ENCODE data around the gene APBB2. TPM values are rescaled to one million over a fixed set of nuclear protein-coding genes. Genes with fewer than 3 reads are reported as not detected.

APBB2 gene
- total and polyA plus RNA-seq, 5 experiments from 2014 or later = 0.44 to 1.9 TPM; not detected in 3

DNA sequence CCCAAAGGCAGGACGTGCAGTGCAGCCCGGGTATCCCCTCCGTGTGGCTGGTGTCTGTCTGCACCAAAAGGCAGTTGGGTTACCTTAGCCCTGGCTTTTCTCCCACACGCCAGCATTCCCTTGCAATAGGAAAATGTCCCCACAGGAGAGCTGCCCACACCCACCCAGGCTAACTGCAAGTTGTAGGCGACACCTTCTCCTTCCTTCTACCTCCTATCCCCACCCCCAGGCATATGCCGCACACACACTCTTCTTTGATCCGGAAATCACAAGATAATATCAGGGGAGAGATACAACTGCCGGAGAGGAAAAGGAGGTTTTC is 444 bp upstream of the APBB2 start:
- Mint-ChIP-seq H3K4me1 (peaks cover 8 to 31% (median 27%) of the 10 kb centered on the region in 4 donors), H3K36me3 (peaks cover 0 to 4% (median 3%) of the 10 kb centered on the region in 3 donors), H3K9me3 (peaks cover 0 to 3% (median 0%) of the 10 kb centered on the region in 9 donors), H3K27ac (no peak overlapping the region), H3K27me3 (peaks cover 32 to 81% (median 58%) of the 10 kb centered on the region in 5 donors), H3K4me3 (peak overlapping the region; percentile 4 to 84 (median 71))
- ATAC-seq (no peak), DNase-seq (no peak)
- POLR2A ChIA-PET = no interaction called here

DNA sequence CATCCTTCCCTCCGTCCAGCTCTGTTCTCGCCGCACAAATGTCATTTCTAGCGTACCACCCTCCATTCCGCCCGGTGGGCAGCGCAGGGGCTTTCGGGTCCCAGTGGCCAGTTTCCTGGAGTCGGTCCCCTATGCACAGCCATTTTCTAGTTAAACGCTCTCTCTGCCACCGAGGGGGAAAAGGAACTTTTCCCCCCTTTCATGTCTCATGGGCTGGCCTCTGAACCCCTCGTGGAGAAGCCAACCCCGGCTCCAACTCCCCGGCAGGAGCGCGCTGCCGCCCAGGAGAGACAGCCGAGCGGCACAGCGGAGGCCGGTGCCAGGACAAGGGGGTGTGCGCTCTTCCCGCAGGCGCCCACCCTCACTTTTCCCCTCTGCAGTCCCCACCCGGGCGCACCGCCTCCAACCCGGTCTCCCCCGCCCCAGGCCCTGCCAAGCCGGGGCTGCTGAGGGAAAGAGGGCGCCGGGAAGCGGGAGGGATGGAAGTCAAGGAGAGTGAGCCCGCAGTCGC is 662 bp downstream of the APBB2 start:
- Mint-ChIP-seq H3K27me3 (peaks cover 29 to 81% (median 53%) of the 10 kb centered on the region in 5 donors), H3K4me1 (peaks cover 8 to 31% (median 27%) of the 10 kb centered on the region in 4 donors), H3K36me3 (peaks cover 0 to 4% (median 3%) of the 10 kb centered on the region in 3 donors), H3K4me3 (peak overlapping the region; percentile 14 to 75 (median 70)), H3K27ac (no peak overlapping the region), H3K9me3 (peaks cover 0 to 3% (median 0%) of the 10 kb centered on the region in 9 donors)
- ATAC-seq (no peak), DNase-seq (no peak)
- POLR2A ChIA-PET = no interaction called here

DNA sequence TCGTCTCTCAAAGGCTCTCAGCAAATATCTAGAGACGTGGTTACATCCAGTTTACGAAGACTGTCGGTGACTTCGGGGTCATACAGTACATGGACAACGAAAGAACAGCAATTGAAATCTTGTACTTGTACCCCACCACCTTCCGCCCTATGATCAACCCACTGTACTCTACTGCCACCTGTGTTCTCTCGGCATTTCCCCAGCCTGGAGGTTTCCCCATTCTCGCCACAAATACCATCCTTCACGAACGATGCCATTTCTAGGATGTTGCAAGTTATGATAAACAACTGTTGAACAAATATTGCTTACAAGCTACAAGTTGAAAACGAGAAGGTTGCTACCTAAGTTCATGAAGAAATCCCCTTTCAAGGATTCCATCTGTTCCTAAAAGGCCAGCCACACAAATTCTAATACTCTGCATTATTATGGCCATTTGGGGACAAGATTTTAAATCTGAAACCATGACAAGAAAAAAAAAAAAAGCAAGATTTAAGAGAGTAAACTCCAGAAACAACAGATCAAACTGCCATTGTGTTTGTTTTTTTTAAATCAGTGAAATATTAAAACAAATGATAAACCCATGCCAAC is 1.6 kb downstream of the APBB2 start:
- Mint-ChIP-seq H3K36me3 (peaks cover 0 to 7% (median 3%) of the 10 kb centered on the region in 3 donors), H3K4me1 (peaks cover 8 to 31% (median 27%) of the 10 kb centered on the region in 4 donors), H3K27me3 (peaks cover 32 to 86% (median 58%) of the 10 kb centered on the region in 5 donors), H3K9me3 (peaks cover 0 to 3% (median 0%) of the 10 kb centered on the region in 9 donors), H3K4me3 (peak overlapping the region in 6 of 10 donors; percentile 52 to 74 (median 72)), H3K27ac (no peak overlapping the region)
- POLR2A ChIA-PET = no interaction called here
- ATAC-seq = no peak
- no peak for DNase-seq

DNA sequence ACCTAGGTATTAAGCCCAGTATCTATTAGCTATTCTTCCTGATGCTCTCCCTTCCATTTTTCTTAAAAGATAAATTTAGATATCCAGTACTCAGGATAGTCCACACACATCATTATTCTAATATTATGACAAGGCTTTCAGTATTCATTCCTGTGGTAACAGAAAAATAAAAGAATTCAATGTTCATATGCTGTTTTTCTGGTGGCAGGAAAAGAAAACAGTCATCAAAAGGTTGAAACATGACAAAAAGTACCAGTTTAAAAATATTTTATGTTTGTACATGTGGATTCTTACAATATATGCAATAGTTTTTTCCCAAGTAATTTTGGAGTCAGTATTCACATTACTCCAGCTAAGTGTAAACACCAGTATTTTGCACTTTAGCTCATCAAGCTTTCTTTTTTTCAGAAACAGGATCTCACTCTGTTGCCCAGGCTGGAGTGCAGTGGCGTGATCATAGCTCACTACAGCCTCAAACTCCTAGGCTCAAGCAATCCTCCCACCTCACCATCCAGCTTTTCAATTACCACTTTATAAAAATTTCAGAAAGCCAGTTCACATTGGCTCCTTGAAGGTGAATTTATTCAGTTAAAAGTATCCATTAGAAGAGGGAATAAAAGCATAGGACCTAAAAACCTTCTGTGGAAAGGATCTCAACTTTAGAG is 2.3 kb downstream of the APBB2 start:
- Mint-ChIP-seq H3K36me3 (peaks cover 0 to 7% (median 3%) of the 10 kb centered on the region in 3 donors), H3K4me3 (peak overlapping the region in 3 of 10 donors; percentile 62 to 74 (median 70)), H3K4me1 (peaks cover 8 to 30% (median 27%) of the 10 kb centered on the region in 4 donors), H3K27me3 (peaks cover 30 to 84% (median 57%) of the 10 kb centered on the region in 5 donors), H3K27ac (no peak overlapping the region), H3K9me3 (peaks cover 0 to 3% (median 0%) of the 10 kb centered on the region in 9 donors)
- DNase-seq = no peak
- POLR2A ChIA-PET = no interaction called here
- ATAC-seq = no peak

DNA sequence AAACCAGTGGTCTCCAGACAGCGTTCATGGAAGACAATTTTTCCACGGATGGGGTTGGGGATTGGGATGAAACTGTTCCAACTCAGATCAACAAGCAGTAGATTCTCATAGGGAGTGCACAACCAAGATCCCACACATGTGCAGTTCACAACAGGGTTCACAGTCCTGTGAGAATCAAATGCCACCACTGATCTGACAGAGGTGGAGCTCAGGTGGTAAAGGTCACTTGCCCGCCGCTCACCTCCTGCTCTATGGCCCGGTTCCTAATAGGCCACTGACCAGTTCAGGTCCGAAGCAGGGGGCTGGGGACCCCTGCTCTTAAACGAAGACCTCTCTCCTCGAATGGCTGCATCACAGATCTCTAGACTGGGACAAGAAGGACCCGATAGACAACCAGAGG is 4.4 kb downstream of the APBB2 start:
- Mint-ChIP-seq H3K36me3 (peaks cover 0 to 3% (median 0%) of the 10 kb centered on the region in 3 donors), H3K27me3 (peaks cover 26 to 62% (median 42%) of the 10 kb centered on the region in 5 donors), H3K4me1 (peaks cover 0 to 13% (median 11%) of the 10 kb centered on the region in 4 donors), H3K27ac (no peak overlapping the region), H3K9me3 (peaks cover 0 to 3% (median 0%) of the 10 kb centered on the region in 9 donors), H3K4me3 (no peak overlapping the region)
- ATAC-seq = no peak
- POLR2A ChIA-PET = no interaction called here
- no peak for DNase-seq

DNA sequence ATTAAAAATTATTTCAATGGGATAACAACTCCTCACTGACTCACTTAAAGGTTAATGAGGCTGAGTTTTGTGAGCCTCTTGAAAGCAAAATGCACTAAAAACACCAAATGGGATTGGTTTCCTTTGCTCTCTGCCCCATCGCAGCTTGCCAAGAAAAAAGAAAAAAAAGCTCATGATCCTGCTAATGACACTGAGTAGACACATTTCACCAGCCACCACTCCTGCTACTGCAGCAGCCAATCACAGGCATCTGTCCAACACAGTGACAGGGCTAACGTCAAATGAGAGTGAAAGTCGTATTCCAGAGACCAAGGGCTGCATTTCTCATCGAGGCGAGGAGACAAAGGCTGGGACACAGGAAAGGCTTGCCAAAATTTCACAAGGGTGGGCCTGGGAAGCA is 5.2 kb downstream of the APBB2 start:
- Mint-ChIP-seq H3K9me3 (peaks cover 0 to 3% (median 0%) of the 10 kb centered on the region in 9 donors), H3K27ac (no peak overlapping the region), H3K27me3 (peaks cover 25 to 58% (median 40%) of the 10 kb centered on the region in 5 donors), H3K36me3 (peaks cover 0 to 3% (median 0%) of the 10 kb centered on the region in 3 donors), H3K4me1 (peaks cover 0 to 9% (median 7%) of the 10 kb centered on the region in 4 donors), H3K4me3 (no peak overlapping the region)
- ATAC-seq (no peak), DNase-seq (no peak)
- POLR2A ChIA-PET = no interaction called here

DNA sequence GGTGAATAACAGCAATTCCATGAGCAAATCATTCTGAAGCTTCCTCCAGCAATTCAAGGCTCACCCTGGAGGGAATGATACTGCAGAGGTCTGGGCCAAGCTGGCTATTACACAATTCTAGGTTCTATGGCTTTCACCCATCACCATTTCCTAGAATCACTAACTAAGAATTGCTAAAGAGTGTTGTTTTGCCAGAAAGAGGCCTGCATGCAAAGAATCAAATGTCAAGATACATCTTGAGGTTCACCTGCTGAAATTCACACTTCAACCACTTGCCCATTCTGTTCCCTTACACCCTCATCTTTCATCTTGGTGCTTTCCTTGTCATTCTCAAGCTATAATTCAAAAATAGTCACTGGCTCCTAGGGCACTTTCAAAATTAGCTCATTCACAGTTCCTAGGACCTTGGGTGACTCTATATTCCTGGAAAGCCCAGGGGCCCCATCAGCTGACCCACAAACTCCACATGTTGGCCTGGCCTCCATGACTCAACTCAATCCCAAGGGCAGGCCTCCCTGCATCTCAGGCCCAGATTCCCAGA is 7.0 kb downstream of the APBB2 start:
- Mint-ChIP-seq H3K9me3 (no peaks in the 10 kb centered on the region), H3K4me1 (no peaks in the 10 kb centered on the region), H3K36me3 (peaks cover 0 to 3% (median 0%) of the 10 kb centered on the region in 3 donors), H3K4me3 (no peak overlapping the region), H3K27me3 (peaks cover 18 to 58% (median 36%) of the 10 kb centered on the region in 5 donors), H3K27ac (no peak overlapping the region)
- POLR2A ChIA-PET = no interaction called here
- DNase-seq (no peak), ATAC-seq (no peak)

DNA sequence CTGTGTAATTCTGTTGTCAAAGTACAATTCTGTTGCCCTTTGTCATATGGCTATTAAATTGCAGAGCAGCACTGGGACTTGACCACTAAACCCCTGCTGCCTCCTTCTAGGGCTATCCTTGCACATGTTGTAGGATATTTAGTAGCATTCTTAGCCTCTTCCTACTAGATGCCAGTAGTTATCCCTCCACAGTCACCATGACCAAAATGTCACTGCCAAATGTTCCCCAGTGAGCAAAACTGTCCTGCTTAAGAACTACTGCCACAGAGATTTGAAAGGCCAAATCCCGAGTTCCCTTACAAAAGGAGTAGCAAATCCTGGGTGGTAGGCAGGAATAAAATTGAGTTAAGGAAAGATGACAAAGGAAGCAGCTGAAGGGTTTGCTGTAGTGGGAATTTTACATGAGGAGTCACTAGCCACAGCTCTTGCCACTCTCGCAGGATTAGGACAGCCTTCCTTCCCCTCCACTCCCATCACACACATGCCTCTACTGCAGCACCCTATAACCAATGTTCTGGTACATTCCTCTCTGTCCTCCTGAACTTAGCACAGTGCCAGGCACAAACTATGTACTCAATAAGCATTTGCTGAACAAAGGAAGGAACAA is 8.4 kb downstream of the APBB2 start:
- peaks cover 0 to 3% (median 0%) of the 10 kb centered on the region in 3 donors for H3K36me3 Mint-ChIP-seq
- POLR2A ChIA-PET = no interaction called here
- H3K4me3 Mint-ChIP-seq = no peak overlapping the region
- ATAC-seq (no peak), DNase-seq (no peak)
- H3K9me3 Mint-ChIP-seq = no peaks in the 10 kb centered on the region
- peaks cover 15 to 60% (median 36%) of the 10 kb centered on the region in 5 donors for H3K27me3 Mint-ChIP-seq
- no peaks in the 10 kb centered on the region for H3K4me1 Mint-ChIP-seq
- no peak overlapping the region for H3K27ac Mint-ChIP-seq

DNA sequence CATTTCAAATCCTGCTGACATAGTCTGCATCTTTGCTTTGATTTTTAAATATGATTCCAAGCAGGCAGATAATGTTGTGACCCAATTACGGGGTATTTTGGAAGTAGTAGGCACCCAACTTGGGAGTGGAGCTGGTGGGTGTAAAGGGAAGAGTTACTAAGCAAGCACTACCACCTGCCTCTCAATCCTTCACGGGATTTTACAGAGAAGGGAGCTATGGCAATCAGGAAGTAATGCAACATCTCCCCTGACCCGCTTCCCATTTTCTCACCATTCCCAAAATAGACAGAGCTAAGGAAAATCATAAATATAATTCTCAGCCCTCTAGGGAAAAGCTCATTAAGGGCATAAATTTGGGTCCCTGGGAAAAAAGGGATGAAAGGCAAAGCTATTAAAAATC is 9.2 kb downstream of the APBB2 start:
- H3K27ac Mint-ChIP-seq = no peak overlapping the region
- ATAC-seq (no peak), DNase-seq (no peak)
- peaks cover 0 to 3% (median 0%) of the 10 kb centered on the region in 3 donors for H3K36me3 Mint-ChIP-seq
- no peak overlapping the region for H3K4me3 Mint-ChIP-seq
- POLR2A ChIA-PET = no interaction called here
- no peaks in the 10 kb centered on the region for H3K4me1 Mint-ChIP-seq
- peaks cover 15 to 62% (median 37%) of the 10 kb centered on the region in 5 donors for H3K27me3 Mint-ChIP-seq
- H3K9me3 Mint-ChIP-seq = no peaks in the 10 kb centered on the region

DNA sequence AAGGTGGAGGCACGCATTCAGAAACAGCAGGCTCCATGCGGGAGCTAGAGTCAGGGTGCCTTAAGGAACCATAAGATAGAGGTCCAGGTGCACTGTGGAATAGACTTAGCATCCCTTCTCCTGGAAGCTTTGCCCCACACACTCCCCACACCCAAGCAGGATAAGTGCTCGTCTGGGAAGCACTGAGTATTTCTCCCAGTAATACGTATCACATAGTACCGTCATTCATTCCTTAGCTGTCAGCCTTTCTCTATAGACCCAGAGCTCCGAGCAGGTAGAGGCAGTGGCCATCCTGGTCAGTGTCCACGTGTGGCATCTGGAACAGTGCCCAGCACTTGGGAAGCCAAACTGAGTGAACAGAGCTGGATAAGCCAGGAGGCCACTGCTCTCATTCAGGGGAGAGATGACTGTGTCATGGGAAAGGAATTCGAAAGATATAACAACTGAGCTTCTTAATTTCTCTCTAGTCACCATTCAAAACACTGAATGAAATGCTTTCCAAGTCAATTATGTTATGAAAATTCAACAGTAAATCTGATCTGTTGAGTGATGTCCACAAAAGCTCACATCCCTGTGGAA is 9.9 kb downstream of the APBB2 start:
- ATAC-seq = no peak
- H3K4me3 Mint-ChIP-seq = no peak overlapping the region
- no peaks in the 10 kb centered on the region for H3K9me3 Mint-ChIP-seq
- H3K27ac Mint-ChIP-seq = no peak overlapping the region
- H3K4me1 Mint-ChIP-seq = no peaks in the 10 kb centered on the region
- peaks cover 15 to 56% (median 35%) of the 10 kb centered on the region in 5 donors for H3K27me3 Mint-ChIP-seq
- no peak for DNase-seq
- H3K36me3 Mint-ChIP-seq = peaks cover 0 to 3% (median 0%) of the 10 kb centered on the region in 3 donors
- POLR2A ChIA-PET = no interaction called here

DNA sequence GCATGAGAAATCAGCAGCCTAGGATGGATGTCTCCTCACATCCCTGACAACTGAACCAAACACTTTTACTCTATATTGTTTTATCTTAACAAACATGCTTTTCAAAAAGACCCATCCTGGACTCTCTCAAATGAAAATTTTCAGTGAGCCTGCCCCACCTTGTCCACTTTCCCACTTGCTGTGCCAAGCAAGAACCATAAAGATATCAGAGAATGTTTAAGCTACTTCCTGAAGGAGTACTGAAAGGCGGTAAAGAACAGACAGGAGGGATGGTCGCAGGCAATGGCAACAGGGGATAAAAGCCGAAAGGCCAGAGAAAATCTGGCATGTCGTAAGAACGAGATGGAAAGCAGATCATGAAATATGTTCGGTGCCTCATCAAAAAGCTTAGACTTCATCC is 10.5 kb downstream of the APBB2 start:
- Mint-ChIP-seq H3K27me3 (peaks cover 15 to 49% (median 35%) of the 10 kb centered on the region in 5 donors), H3K9me3 (no peaks in the 10 kb centered on the region), H3K27ac (no peak overlapping the region), H3K36me3 (peaks cover 0 to 3% (median 0%) of the 10 kb centered on the region in 3 donors), H3K4me3 (no peak overlapping the region), H3K4me1 (no peaks in the 10 kb centered on the region)
- POLR2A ChIA-PET = no interaction called here
- no peak for ATAC-seq
- DNase-seq = no peak

DNA sequence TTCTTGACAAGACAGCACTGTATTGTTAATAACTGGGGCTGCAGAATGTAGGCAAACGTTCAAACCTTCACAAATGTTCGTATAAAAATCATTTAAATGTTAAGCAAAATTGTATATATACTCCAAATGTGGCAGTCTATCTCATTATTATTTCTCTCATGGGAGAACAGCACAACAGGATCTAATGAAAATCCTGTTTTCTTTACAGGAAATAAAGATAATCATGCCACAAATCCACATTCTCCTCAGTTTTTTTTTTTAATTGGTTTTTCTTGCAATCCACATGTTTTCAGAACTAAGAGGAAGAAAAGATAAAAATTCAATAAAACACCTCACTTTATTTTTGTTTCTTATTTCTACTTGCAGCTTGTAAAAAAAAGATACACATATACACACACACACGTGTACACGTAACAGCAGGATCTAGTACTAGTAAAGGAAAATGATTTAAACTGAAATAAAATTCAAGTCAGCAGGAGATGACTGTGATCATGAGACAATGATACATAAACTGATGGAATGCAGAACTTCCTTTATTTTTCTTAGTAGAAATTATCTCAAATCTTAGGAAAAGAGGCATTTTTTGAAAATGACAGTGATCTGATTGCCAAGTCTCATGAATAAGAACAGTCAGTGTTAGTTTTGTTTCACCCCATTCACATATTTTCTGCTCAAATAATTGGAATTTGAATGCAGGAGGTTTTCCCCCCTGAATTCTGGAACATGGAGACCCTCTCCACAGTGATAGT is 11.3 kb downstream of the APBB2 start:
- H3K36me3 Mint-ChIP-seq = no peaks in the 10 kb centered on the region
- ATAC-seq (no peak), DNase-seq (no peak)
- no peaks in the 10 kb centered on the region for H3K4me1 Mint-ChIP-seq
- H3K9me3 Mint-ChIP-seq = no peaks in the 10 kb centered on the region
- H3K4me3 Mint-ChIP-seq = no peak overlapping the region
- POLR2A ChIA-PET = no interaction called here
- H3K27ac Mint-ChIP-seq = no peak overlapping the region
- peaks cover 17 to 43% (median 31%) of the 10 kb centered on the region in 5 donors for H3K27me3 Mint-ChIP-seq
